ENCODE data around the gene RPS24. TPM values are rescaled to one million over a fixed set of nuclear protein-coding genes. Genes with fewer than 3 reads are reported as not detected.
A peak's percentile ranks its signal among the peaks of the same experiment; 100 is the strongest.

Gene RPS24
- total and polyA plus RNA-seq, 2 of the 13 experiments (the other 11 are each of a cell fraction or from before 2014, with no cell fraction given), result 2,690 to 3,319 TPM

- H4K20me1 ChIP-seq (ENCODE audit: insufficient read depth, low read length), result no peaks in the 10 kb centered on the region
- FAIRE-seq, result peak; percentile 82
- peak overlapping the region; percentile 92 for H3K9ac ChIP-seq (ENCODE audit: insufficient read depth, low read depth, low read length)
- peak overlapping the region; percentile 80 to 95 (median 81) for H3K4me3 ChIP-seq (replicated peaks in 1 of 3; ENCODE audit: insufficient read depth in 1 of 3, low read depth in 2 of 3, low read length in 3 of 3)
- peaks cover 26% of the 10 kb centered on the region for H3K79me2 ChIP-seq (ENCODE audit: insufficient read depth, low read length)
- peak overlapping the region; percentile 95 for H3K27ac ChIP-seq (ENCODE audit: extremely low read length, insufficient read depth, low read length)
- intact Hi-C loops (cut with micrococcal nuclease; ENCODE audit: unreplicated experiment) (loop anchor here (1.0 to 2.0 kb wide), 3 partner anchors 39 to 179 kb away; no protein-coding TSS in a partner anchor), in situ Hi-C loops (cut with HindIII; ENCODE audit: extremely low pct_ligation_motif_present, low pct_unique_long_range_greater_than_20kb) (loop anchor here (10.0 kb wide), 1 partner anchor 184 kb away; no protein-coding TSS in a partner anchor)
- H2AFZ ChIP-seq (ENCODE audit: low read length), result no peak overlapping the region
- peaks cover 24% of the 10 kb centered on the region for H3K4me1 ChIP-seq (ENCODE audit: insufficient read depth, low read length)
- H3K36me3 ChIP-seq (replicated peaks in 1 of 2; ENCODE audit: control insufficient read depth in 1 of 2, insufficient read depth in 2 of 2, low read length in 2 of 2), result peaks cover 12 to 34% of the 10 kb centered on the region in 2 experiments
- POLR2A ChIA-PET, result interaction anchor here (1.4 to 2.4 kb wide), 2 partner anchors 37 to 39 kb away, joined by 6 to 9 read pairs; no protein-coding TSS in a partner anchor
- ATAC-seq, result peak; percentile 84
- DNase-seq (ENCODE audit: low spot score), result peak; percentile 84
- peak overlapping the region; percentile 81 for H3K4me2 ChIP-seq (ENCODE audit: low read depth, low read length)
- no peaks in the 10 kb centered on the region; a peak in 1 of 5 replicates for H3K27me3 ChIP-seq (ENCODE audit: control insufficient read depth in 1 of 2, insufficient read depth in 2 of 2, low read length in 2 of 2)
- BruUV-seq (replicated peaks), result TSS peak; percentile 61
- WGBS (ENCODE audit: low lambda C conversion rate), result 21% methylated on average over 30 of the region's 36 CpGs
- H3K9me3 ChIP-seq (ENCODE audit: low read length), result no peaks in the 10 kb centered on the region
- CTCF ChIA-PET (ENCODE audit: low intra/inter-chr PET ratio, low total read pairs), result interaction anchor here (2.1 kb wide), 1 partner anchor 182 kb away, joined by 11 read pairs; no protein-coding TSS in a partner anchor
- 0 out of 2 replicates have a peak, but pooled peaks have one; percentile 13 for TF ChIP-seq PITX1 (CRISPR knock-in tag; IDR thresholded peaks at IDR 0.05)
- TF ChIP-seq BCL3 (CRISPR knock-in tag; IDR thresholded peaks at IDR 0.05), result no peak
- TF ChIP-seq ZNF607 (CRISPR knock-in tag; IDR thresholded peaks at IDR 0.05; ENCODE audit: borderline replicate concordance), result 0 out of 2 replicates have a peak, but pooled peaks have one; percentile 7
- no peak for TF ChIP-seq ZNF451 (CRISPR knock-in tag; IDR thresholded peaks at IDR 0.05)
- TF ChIP-seq ZNF256 (CRISPR knock-in tag; conservative IDR thresholded peaks at IDR 0.05), result no peak
- no peak; a peak in 1 of 4 replicates for TF ChIP-seq EP300 (IDR thresholded peaks at IDR 0.05; ENCODE audit: low read depth in 2 of 2, low read length in 2 of 2)
- TF ChIP-seq EP300 (CRISPR knock-in tag; IDR thresholded peaks at IDR 0.05; ENCODE audit: borderline replicate concordance), result no peak
- TF ChIP-seq FOSL2 (CRISPR knock-in tag; IDR thresholded peaks at IDR 0.05), result no peak
- peak; percentile 34; the same call in 1 of the 2 replicates for TF ChIP-seq ZNF333 (CRISPR knock-in tag; IDR thresholded peaks at IDR 0.05; ENCODE audit: borderline replicate concordance)
- 0 out of 2 replicates have a peak, but pooled peaks have one; percentile 50 for TF ChIP-seq ZNF235 (CRISPR knock-in tag; IDR thresholded peaks at IDR 0.05; ENCODE audit: borderline replicate concordance)
- TF ChIP-seq SNAPC4 (CRISPR knock-in tag; IDR thresholded peaks at IDR 0.05), result peak; percentile 89; the same call in 1 of the 2 replicates
- no peak for TF ChIP-seq USF2 (IDR thresholded peaks at IDR 0.05; ENCODE audit: low read depth, low read length)
- no peak for TF ChIP-seq USF2 (CRISPR knock-in tag; IDR thresholded peaks at IDR 0.05; ENCODE audit: borderline replicate concordance)
- peak; percentile 21 for TF ChIP-seq U2AF1 (optimal IDR thresholded peaks at IDR 0.05; ENCODE audit: low read depth, low read length)
These were observed 5.0 kb upstream of the RPS24 start for GRCh38 chr10:78028438-78029268.

All from HepG2 (cell line).